Liver (tissue), 9 donors: Measurements from ENCODE around the gene MAP3K15. TPM values are rescaled to one million over a fixed set of nuclear protein-coding genes. Genes with fewer than 3 reads are reported as not detected.
"Not testable (repeated sequence)": the region's sequence is repeated elsewhere in the genome, so short reads cannot be mapped to it uniquely, and the experiment has no call there.

Experiments
- DNase-seq: peaks from one replicate; pipeline ENCODE4 v3.0.0-alpha.2; 2017; ENCODE audit warnings: low spot score
- H3K27ac ChIP-seq, 2 donors: one replicate each; pipeline ENCODE4 v1.7.0; 2013; ENCODE audit warnings: inconsistent platforms in 2 of 2, low read length in 2 of 2, control low read depth in 1 of 2, low read depth in 1 of 2, mild to moderate bottlenecking in 1 of 2
- H3K27me3 ChIP-seq, 4 donors: one replicate each; pipeline versions ENCODE4 v1.6.1 to v1.7.0; 2013; ENCODE audit warnings: low read length in 3 of 4, inconsistent platforms in 1 of 4, mild to moderate bottlenecking in 1 of 4, moderate library complexity in 1 of 4; ENCODE audit not compliant: control insufficient read depth in 4 of 4, insufficient read depth in 4 of 4
- H3K36me3 ChIP-seq, 4 donors: one replicate each; pipeline versions ENCODE4 v1.6.1 to v1.7.0; 2013; ENCODE audit warnings: low read length in 3 of 4, mild to moderate bottlenecking in 3 of 4, low read depth in 1 of 4, moderate library complexity in 1 of 4; ENCODE audit not compliant: control insufficient read depth in 4 of 4, insufficient read depth in 3 of 4
- H3K4me1 ChIP-seq, 4 donors: one replicate each; pipeline versions ENCODE4 v1.6.1 to v1.7.0; 2013; ENCODE audit warnings: low read length in 3 of 4, mild to moderate bottlenecking in 3 of 4, moderate library complexity in 1 of 4; ENCODE audit not compliant: control insufficient read depth in 4 of 4, insufficient read depth in 4 of 4
- H3K4me3 ChIP-seq, 3 donors: one replicate each; pipeline versions ENCODE4 v1.6.1 to v1.7.0; 2013; ENCODE audit warnings: low read length in 3 of 3, control low read depth in 1 of 3, low read depth in 1 of 3, mild to moderate bottlenecking in 1 of 3
- H3K9ac ChIP-seq, 2 donors: one replicate each; pipeline ENCODE4 v1.7.0; 2013; ENCODE audit warnings: low read length in 2 of 2, mild to moderate bottlenecking in 2 of 2, moderate library complexity in 2 of 2, control low read depth in 1 of 2, low read depth in 1 of 2
- H3K9me3 ChIP-seq, 4 donors: one replicate each; pipeline versions ENCODE4 v1.6.1 to v1.7.0; 2013; ENCODE audit warnings: low read length in 3 of 4; ENCODE audit not compliant: control insufficient read depth in 4 of 4
- ATF3 ChIP-seq: IDR thresholded peaks from 2 replicates; pipeline ENCODE4 v1.6.1; 2016; ENCODE audit warnings: antibody characterized with exemption
- CTCF ChIP-seq: fragments of 150-350 bp; IDR thresholded peaks from 2 replicates; pipeline ENCODE4 v1.5.1; 2017; ENCODE audit warnings: improper control_type of control experiment, low read depth, low read length; ENCODE audit not compliant: missing input control
- EGR1 ChIP-seq, 2 donors: IDR thresholded peaks; 2 replicates each; pipeline ENCODE4 v1.6.1; 2016 to 2018; ENCODE audit warnings: antibody characterized with exemption in 2 of 2, low read depth in 2 of 2
- GABPA ChIP-seq, 2 donors: IDR thresholded peaks in 1 of 2; conservative IDR thresholded peaks in 1 of 2; 2 replicates each; pipeline ENCODE4 v1.6.1; 2016; ENCODE audit warnings: antibody characterized with exemption in 2 of 2, mild to moderate bottlenecking in 1 of 2, moderate library complexity in 1 of 2
- HNF4A ChIP-seq, 2 donors: conservative IDR thresholded peaks; 2 replicates each; pipeline ENCODE4 v1.6.1; 2016; ENCODE audit warnings: antibody characterized with exemption in 2 of 2, mild to moderate bottlenecking in 2 of 2
- HNF4G ChIP-seq: IDR thresholded peaks from 2 replicates; pipeline ENCODE4 v1.6.1; 2016; ENCODE audit warnings: antibody characterized with exemption
- JUND ChIP-seq, 2 donors: IDR thresholded peaks; 2 replicates each; pipeline ENCODE4 v1.6.1; 2016; ENCODE audit warnings: antibody characterized with exemption in 2 of 2
- NR2F2 ChIP-seq: IDR thresholded peaks from 2 replicates; pipeline ENCODE4 v1.6.1; 2016; ENCODE audit warnings: antibody characterized with exemption
- RAD21 ChIP-seq, 2 donors: IDR thresholded peaks; 2 replicates each; pipeline ENCODE4 v1.6.1; 2016; ENCODE audit warnings: antibody characterized with exemption in 2 of 2, mild to moderate bottlenecking in 2 of 2
- REST ChIP-seq: IDR thresholded peaks from 2 replicates; pipeline ENCODE4 v1.6.1; 2016; ENCODE audit warnings: antibody characterized with exemption, mild to moderate bottlenecking
- RXRA ChIP-seq, 2 donors: IDR thresholded peaks; 2 replicates each; pipeline ENCODE4 v1.6.1; 2017 to 2018; ENCODE audit warnings: antibody characterized with exemption in 2 of 2, mild to moderate bottlenecking in 1 of 2
- SP1 ChIP-seq: IDR thresholded peaks from 2 replicates; pipeline ENCODE4 v1.6.1; 2018; ENCODE audit warnings: antibody characterized with exemption, mild to moderate bottlenecking
- TAF1 ChIP-seq: conservative IDR thresholded peaks from 2 replicates; pipeline ENCODE4 v1.6.1; 2016; ENCODE audit warnings: antibody characterized with exemption, mild to moderate bottlenecking
- WGBS: extraction: QIAGEN DNeasy Blood & Tissue Kit; methylation state at CpG from one replicate; pipeline ENCODE4 v1.1.7; 2013; 5-methylcytosine and 5-hydroxymethylcytosine counted together
- polyA plus RNA-seq, 2 donors: library from polyadenylated mRNA; stranded (reverse) in 1 of 2; unstranded in 1 of 2; fragments of 200-250 nt in 1 of 2; fragments of >200 nt in 1 of 2; fragmentation: Nextera tagmentation in 1 of 2; extraction: Ambion mirVana in 1 of 2; gene quantifications; one replicate each; pipeline versions ENCODE4 v1.2.1 to v1.2.3, GENCODE V29; 2013 to 2015
- total RNA-seq, 2 donors: library from RNA; depleted of rRNA; stranded (reverse); fragments of >200 nt; gene quantifications; one replicate each; pipeline ENCODE4 v1.2.3, GENCODE V29; 2014
- TF ChIP-seq, protein P1 (sequence below): IDR thresholded peaks from 2 replicates; pipeline ENCODE4 v1.6.1; 2016; ENCODE audit warnings: antibody characterized with exemption
- donor health status: healthy.
- donor health status: healthy.
- donor health status: healthy.
- donor health status: healthy.
- donor health status: healthy.

MAP3K15 gene
- total and polyA plus RNA-seq, 4 donors: 0.09 to 0.28 TPM; not detected in 2

DNA sequence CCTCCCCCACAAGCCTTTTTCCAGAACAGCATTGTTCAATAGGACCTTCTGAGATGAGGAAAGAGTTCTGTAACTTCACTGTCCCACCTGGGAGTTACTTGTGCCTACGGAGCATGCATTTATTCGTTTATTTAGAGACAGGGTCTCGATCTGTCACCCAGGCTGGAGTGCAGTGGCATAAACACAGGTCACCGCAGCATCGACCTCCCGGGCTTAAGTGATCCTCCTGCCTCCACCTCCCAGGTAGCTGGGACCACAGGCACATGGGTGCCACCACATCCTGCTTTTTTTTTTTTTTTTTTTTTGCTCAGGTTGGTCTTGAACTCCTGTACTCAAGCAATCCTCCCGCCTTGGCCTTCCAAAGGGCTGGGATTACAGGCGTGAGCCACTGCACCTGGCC, 2.9 kb downstream of the MAP3K15 start:
- Histone ChIP-seq H3K36me3 (no peaks in the 10 kb centered on the region), H3K4me3 (no peak overlapping the region), H3K27me3 (no peaks in the 10 kb centered on the region), H3K9ac (no peak overlapping the region), H3K9me3 (no peaks in the 10 kb centered on the region), H3K4me1 (peaks cover 0 to 3% (median 3%) of the 10 kb centered on the region in 4 donors), H3K27ac (no peak overlapping the region)
- no peak for DNase-seq
- no peak for TF ChIP-seq ATF3
- 85% methylated on average over 8 of the region's 8 CpGs for WGBS

- H3K27ac ChIP-seq, H3K27me3 ChIP-seq, H3K4me1 ChIP-seq, H3K4me3 ChIP-seq, H3K36me3 ChIP-seq, H3K9ac ChIP-seq, H3K9me3 ChIP-seq, DNase-seq: not testable (repeated sequence)
Measured at GRCh38 chrX:19511796-19512195, 3.5 kb downstream of the MAP3K15 start.

GRCh38 chrX:19496711-19497110, 18.6 kb downstream of the MAP3K15 start:
- H3K27me3 ChIP-seq: peaks cover 0 to 2% (median 0%) of the 10 kb centered on the region in 4 donors
- H3K9me3 ChIP-seq: no peaks in the 10 kb centered on the region
- no peak for DNase-seq
- H3K36me3 ChIP-seq: no peaks in the 10 kb centered on the region
- TF ChIP-seq TAF1 (no peak), HNF4G (no peak), RAD21 (IDR thresholded peaks at IDR 0.05) (no peak), EGR1 (IDR thresholded peaks at IDR 0.05; ENCODE audit: low read depth in 2 of 2) (no peak), REST (no peak), NR2F2 (no peak), SP1 (no peak), JUND (IDR thresholded peaks at IDR 0.05) (no peak), HNF4A (conservative IDR thresholded peaks at IDR 0.05) (no peak), CTCF (no peak), GABPA (IDR thresholded peaks at IDR 0.05 in 1 of 2, conservative IDR thresholded peaks at IDR 0.05 in 1 of 2) (no peak), RXRA (IDR thresholded peaks at IDR 0.05) (no peak)
- TF ChIP-seq, protein P1, sequence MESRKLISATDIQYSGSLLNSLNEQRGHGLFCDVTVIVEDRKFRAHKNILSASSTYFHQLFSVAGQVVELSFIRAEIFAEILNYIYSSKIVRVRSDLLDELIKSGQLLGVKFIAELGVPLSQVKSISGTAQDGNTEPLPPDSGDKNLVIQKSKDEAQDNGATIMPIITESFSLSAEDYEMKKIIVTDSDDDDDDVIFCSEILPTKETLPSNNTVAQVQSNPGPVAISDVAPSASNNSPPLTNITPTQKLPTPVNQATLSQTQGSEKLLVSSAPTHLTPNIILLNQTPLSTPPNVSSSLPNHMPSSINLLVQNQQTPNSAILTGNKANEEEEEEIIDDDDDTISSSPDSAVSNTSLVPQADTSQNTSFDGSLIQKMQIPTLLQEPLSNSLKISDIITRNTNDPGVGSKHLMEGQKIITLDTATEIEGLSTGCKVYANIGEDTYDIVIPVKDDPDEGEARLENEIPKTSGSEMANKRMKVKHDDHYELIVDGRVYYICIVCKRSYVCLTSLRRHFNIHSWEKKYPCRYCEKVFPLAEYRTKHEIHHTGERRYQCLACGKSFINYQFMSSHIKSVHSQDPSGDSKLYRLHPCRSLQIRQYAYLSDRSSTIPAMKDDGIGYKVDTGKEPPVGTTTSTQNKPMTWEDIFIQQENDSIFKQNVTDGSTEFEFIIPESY: no peak
- WGBS: 66% methylated on average over 7 of the region's 7 CpGs
- no peaks in the 10 kb centered on the region for H3K4me1 ChIP-seq
- no peak overlapping the region for H3K27ac ChIP-seq
- no peak overlapping the region for H3K9ac ChIP-seq
- H3K4me3 ChIP-seq: no peak overlapping the region
